K562 (cell line): ENCODE data around the gene ZER1. TPM values are rescaled to one million over a fixed set of nuclear protein-coding genes. Genes with fewer than 3 reads are reported as not detected.

Source experiments
- ATAC-seq: fragments of 200-7000 bp; cut with Tn5 transposase; 3 replicates; pipeline ENCODE4 v1.9.1; 2020; ENCODE audit warnings: moderate library complexity
- BruUV-seq: library from RNA; stranded (reverse); fragments of 400-500 nt; replicated peaks from 2 replicates; lab custom pipeline; 2021; lab: Mats Ljungman, UMichigan
- CTCF ChIA-PET: fragments of 300-600 bp; formaldehyde crosslinking; extraction: SDS; loops from one replicate; lab custom pipeline; 2021; ENCODE audit warnings: low intra/inter-chr PET ratio; lab: Yijun Ruan, JAX
- POLR2A ChIA-PET: fragments of 300-600, 350-650 bp; sonication (Branson Sonifier 250); formaldehyde crosslinking; extraction: SDS; loops from one replicate; lab custom pipeline; 2021; ENCODE audit warnings: antibody characterized with exemption, inconsistent platforms; lab: Yijun Ruan, JAX
- DNase-seq, 4 experiments: peaks; one replicate each; pipeline versions ENCODE4 v3.0.0 to v3.0.0-alpha.2; 2011 to 2018; ENCODE audit warnings: low spot score in 3 of 4, mixed read lengths in 3 of 4; ENCODE audit errors: extremely low read depth in 1 of 4
- FAIRE-seq: peaks from 2 replicates; lab custom pipeline; 2011; peaks lifted over from hg19 to GRCh38; lab: Jason Lieb, UNC
- H2AFZ ChIP-seq: 2 replicates; pipeline ENCODE4 v1.6.0; 2011; ENCODE audit warnings: low read depth, low read length, control low read depth, inconsistent platforms
- H3K27ac ChIP-seq: fragments of 200-600 bp; 3 replicates; pipeline ENCODE4 v1.8.0; 2011; ENCODE audit warnings: low read depth, mild to moderate bottlenecking, control low read depth, inconsistent platforms, low read length, moderate library complexity, mixed read lengths; ENCODE audit errors: extremely low read depth
- H3K27me3 ChIP-seq, 2 experiments: fragments of 300-600 bp in 1 of 2; 2 replicates in 1 of 2; 3 replicates in 1 of 2; pipeline versions ENCODE4 v1.6.0 to v1.8.0; 2011; ENCODE audit warnings: inconsistent platforms in 2 of 2, low read length in 2 of 2, mild to moderate bottlenecking in 1 of 2, mixed read lengths in 1 of 2, moderate library complexity in 1 of 2; ENCODE audit not compliant: control insufficient read depth in 2 of 2, insufficient read depth in 2 of 2
- H3K36me3 ChIP-seq: fragments of 300-600 bp; 3 replicates; pipeline ENCODE4 v1.8.0; 2011; ENCODE audit warnings: mild to moderate bottlenecking, low read length, inconsistent platforms; ENCODE audit not compliant: control insufficient read depth, insufficient read depth
- H3K4me1 ChIP-seq, 2 experiments: fragments of 200-600 bp in 1 of 2; replicated peaks in 1 of 2; 2 replicates in 1 of 2; 3 replicates in 1 of 2; pipeline versions ENCODE4 v1.5.1 to v1.8.0; 2011; ENCODE audit warnings: inconsistent platforms in 2 of 2, low read length in 2 of 2, mild to moderate bottlenecking in 1 of 2, mixed read lengths in 1 of 2, moderate library complexity in 1 of 2; ENCODE audit not compliant: control insufficient read depth in 2 of 2, insufficient read depth in 2 of 2
- H3K4me2 ChIP-seq: 2 replicates; pipeline ENCODE4 v1.6.1; 2011; ENCODE audit warnings: low read length, control low read depth, inconsistent platforms, mixed read lengths; ENCODE audit not compliant: insufficient read depth
- H3K4me3 ChIP-seq: fragments of 200-600 bp; sonication (generic), shearing (Covaris generic); 2 replicates; pipeline ENCODE4 v1.5.1; 2016; ENCODE audit warnings: control low read depth, inconsistent platforms
- H3K79me2 ChIP-seq: fragments of 200-600 bp; 3 replicates; pipeline ENCODE4 v1.8.0; 2011; ENCODE audit warnings: low read length, inconsistent platforms; ENCODE audit not compliant: control insufficient read depth, insufficient read depth
- H3K9ac ChIP-seq, 2 experiments: 2 replicates each; pipeline versions ENCODE4 v1.6.0 to v1.6.1; 2011; ENCODE audit warnings: low read depth in 2 of 2, low read length in 2 of 2, control low read depth in 1 of 2, inconsistent platforms in 1 of 2, mild to moderate bottlenecking in 1 of 2, mixed read lengths in 1 of 2; ENCODE audit not compliant: insufficient read depth in 1 of 2
- H3K9me1 ChIP-seq: one replicate; pipeline ENCODE4 v1.6.0; 2011; ENCODE audit warnings: inconsistent platforms, mild to moderate bottlenecking, low read length, moderate library complexity; ENCODE audit not compliant: control insufficient read depth, insufficient read depth
- H3K9me3 ChIP-seq: replicated peaks from 2 replicates; pipeline ENCODE4 v1.5.1; 2011; ENCODE audit warnings: low read depth, low read length, inconsistent platforms; ENCODE audit not compliant: control insufficient read depth, insufficient read depth
- H4K20me1 ChIP-seq: replicated peaks from 2 replicates; pipeline ENCODE4 v1.6.1; 2011; ENCODE audit warnings: low read length, inconsistent platforms, mixed read lengths; ENCODE audit not compliant: control insufficient read depth, insufficient read depth
- POLR2AphosphoS5 ChIP-seq: IDR thresholded peaks from 2 replicates; pipeline ENCODE4 v1.6.1; 2011; ENCODE audit warnings: mild to moderate bottlenecking, low read depth, low read length, moderate library complexity; ENCODE audit not compliant: control insufficient read depth, insufficient read depth
- SIRT6 ChIP-seq: IDR thresholded peaks from one replicate; pipeline ENCODE4 v1.6.1; 2012; ENCODE audit warnings: low read depth, mild to moderate bottlenecking, control low read depth, inconsistent platforms, low read length, moderate library complexity
- ZNF57 ChIP-seq: fragments of 450-650 bp; formaldehyde crosslinking; IDR thresholded peaks from 2 replicates; pipeline ENCODE4 v1.4.0; 2020; ENCODE audit warnings: mild to moderate bottlenecking, moderate library complexity
- WGBS: fragments of 100-300 bp; shearing (Covaris generic); methylation state at CpG from one replicate; pipeline ENCODE4 v1.1.6; 2016; ENCODE audit warnings: low coverage, mixed read lengths; ENCODE audit not compliant: insufficient coverage; ENCODE audit errors: missing lambda C conversion rate; 5-methylcytosine and 5-hydroxymethylcytosine counted together
- in situ Hi-C: fragments of 300-500 bp; cut with MboI; formaldehyde crosslinking; loops from 4 replicates; pipeline ENCODE4 v1.15.0; 2018; ENCODE audit warnings: inconsistent platforms, mixed read lengths
- intact Hi-C: fragments of 100-400 bp; cut with micrococcal nuclease; formaldehyde crosslinking; loops from 2 replicates; pipeline ENCODE4 v1.14.2; 2022
- polyA plus RNA-seq, 8 experiments: library from polyadenylated mRNA; depleted of rRNA in 4 of 8; stranded (reverse) in 5 of 8; unstranded in 3 of 8; fragments of >200 nt; fragmentation: Nextera tagmentation in 2 of 8; fragmentation: Illumina TruSeq in 1 of 8; extraction: Ambion mirVana in 2 of 8; extraction: Trizol in 1 of 8; gene quantifications; 2 replicates each; pipeline versions ENCODE4 v1.2.1 to v1.2.3, GENCODE V29; 2011 to 2014; ENCODE audit warnings: inconsistent platforms in 1 of 8, missing spikeins in 1 of 8
- total RNA-seq, 7 experiments: library from RNA; depleted of rRNA in 6 of 7; stranded (reverse); fragments of >200 nt in 6 of 7; fragmentation: Illumina TruSeq in 2 of 7; extraction: Trizol in 2 of 7; gene quantifications; 2 replicates each; pipeline versions ENCODE4 v1.2.1 to v1.2.3, GENCODE V29; 2011 to 2021; ENCODE audit warnings: low replicate concordance in 1 of 7

ZER1 gene
- total and polyA plus RNA-seq, 9 of the 15 experiments (the other 6 are each of a cell fraction or from before 2014, with no cell fraction given) = 0.07 to 10.7 (median 6.2) TPM

DNA sequence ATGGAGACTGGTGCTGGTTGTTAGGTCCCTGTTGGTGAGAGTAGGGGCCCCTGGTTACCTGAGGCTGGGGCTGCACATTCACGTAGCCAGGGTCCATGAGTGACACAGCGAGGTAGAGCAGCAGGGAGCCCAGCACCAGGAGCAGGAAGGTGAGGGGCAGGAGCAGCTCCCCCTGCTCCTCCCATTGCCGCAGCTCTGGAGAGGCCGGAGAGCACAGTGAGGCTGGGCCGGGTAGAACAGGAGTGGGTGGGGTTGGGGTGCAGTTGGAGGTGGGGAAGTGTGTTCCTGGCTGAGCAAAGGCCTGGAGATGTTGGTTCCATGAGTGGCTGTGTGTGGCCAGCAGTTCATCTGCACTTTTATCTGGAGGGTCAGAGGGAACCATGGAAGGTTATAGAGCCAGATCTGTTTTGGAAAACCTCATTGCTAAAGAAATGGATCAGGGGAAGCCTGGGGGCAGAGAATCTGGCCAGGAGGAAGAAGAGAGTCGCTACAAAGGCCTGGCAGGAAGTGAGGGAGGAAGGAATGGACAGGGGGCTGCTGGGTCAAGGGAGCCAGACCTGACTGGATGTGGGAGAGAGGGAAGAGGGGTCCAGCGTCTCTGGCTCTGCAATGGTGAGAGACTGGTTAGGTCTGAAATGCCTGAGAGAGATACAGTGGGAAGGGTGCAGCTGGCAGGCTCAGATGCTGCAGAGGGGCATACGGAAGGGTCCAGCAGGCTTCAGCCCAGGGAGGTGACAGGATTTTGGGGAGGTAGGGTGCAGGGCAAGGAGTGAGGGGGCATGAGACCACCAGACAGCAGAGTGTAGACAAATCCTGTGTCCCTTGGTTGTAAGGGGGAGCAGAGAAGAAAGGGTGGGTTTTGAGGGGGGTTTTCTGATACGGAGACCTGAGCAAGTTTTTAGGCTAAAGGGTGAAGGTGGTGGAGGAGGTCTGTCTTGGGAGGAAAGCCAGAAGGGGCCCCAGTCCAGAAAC is 49.1 kb downstream of the ZER1 start:
- peak; percentile 10; the same call in 1 of the 2 replicates for TF ChIP-seq POLR2AphosphoS5
- TF ChIP-seq ZNF57 (CRISPR knock-in tag) = no peak
- peak; percentile 91 for TF ChIP-seq SIRT6
- no peaks in the 10 kb centered on the region for H3K27me3 ChIP-seq
- intact Hi-C loops = no loop called here
- H2AFZ ChIP-seq = no peak overlapping the region
- ChIA-PET CTCF (no interaction called here), POLR2A (interaction anchor here (0.6 to 1.5 kb wide), 3 partner anchors 8 to 74 kb away, joined by 3 to 5 read pairs (median 3); no protein-coding TSS in a partner anchor)
- peaks cover 33% of the 10 kb centered on the region; the same call in 1 of the 3 replicates for H3K36me3 ChIP-seq
- in situ Hi-C loops = no loop called here
- peak overlapping the region; percentile 67 for H3K4me3 ChIP-seq
- H3K79me2 ChIP-seq = peaks cover 8% of the 10 kb centered on the region; the same call in 2 of the 3 replicates
- peaks cover 2% of the 10 kb centered on the region for H3K9me1 ChIP-seq
- H3K9ac ChIP-seq = peak overlapping the region; percentile 83 to 96; a peak in 3 of 4 replicates
- H4K20me1 ChIP-seq = no peaks in the 10 kb centered on the region
- ATAC-seq = no peak
- peaks cover 8 to 47% of the 10 kb centered on the region in 2 experiments; a peak in 4 of 5 replicates for H3K4me1 ChIP-seq
- peak overlapping the region; percentile 2; the same call in 1 of the 2 replicates for H3K4me2 ChIP-seq
- H3K27ac ChIP-seq = no peak overlapping the region; the same call in 2 of the 3 replicates
- WGBS = 28% methylated on average over 9 of the region's 9 CpGs
- peak; percentile 62 for FAIRE-seq
- H3K9me3 ChIP-seq = no peaks in the 10 kb centered on the region
- BruUV-seq = no TSS peak
- DNase-seq = no peak
